ENCODE measurements around the gene CTF1. TPM values are rescaled to one million over a fixed set of nuclear protein-coding genes. Genes with fewer than 3 reads are reported as not detected.
"Not testable (repeated sequence)": the region's sequence is repeated elsewhere in the genome, so short reads cannot be mapped to it uniquely, and the experiment has no call there.

CTF1 gene
- total and polyA plus RNA-seq, 4 donors = 3.3 to 9.8 (median 5.2) TPM

DNA sequence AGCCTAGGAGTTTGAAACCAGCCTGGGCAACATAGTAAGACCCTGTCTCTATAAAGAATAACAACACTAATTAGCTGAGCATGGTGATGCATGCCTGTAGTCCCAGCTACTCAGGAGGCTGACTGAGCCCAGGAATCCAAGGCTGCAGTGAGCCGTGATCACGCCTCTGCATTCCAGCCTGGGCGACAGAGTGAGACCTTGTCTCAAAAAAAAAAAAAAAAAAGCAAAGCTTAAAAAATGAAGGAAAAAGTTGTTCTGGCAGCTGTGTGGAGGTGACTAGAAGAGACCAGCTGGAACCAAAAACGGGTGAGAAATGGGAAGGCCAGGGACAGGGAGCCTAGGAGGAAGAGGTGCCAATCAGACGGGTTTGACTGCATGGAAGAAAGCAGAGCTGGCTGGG is 6.7 kb upstream of the CTF1 start:
- no peak overlapping the region for H3K27ac ChIP-seq (ENCODE audit: low read depth in 1 of 2, low read length in 1 of 2)
- TF ChIP-seq, protein P1, sequence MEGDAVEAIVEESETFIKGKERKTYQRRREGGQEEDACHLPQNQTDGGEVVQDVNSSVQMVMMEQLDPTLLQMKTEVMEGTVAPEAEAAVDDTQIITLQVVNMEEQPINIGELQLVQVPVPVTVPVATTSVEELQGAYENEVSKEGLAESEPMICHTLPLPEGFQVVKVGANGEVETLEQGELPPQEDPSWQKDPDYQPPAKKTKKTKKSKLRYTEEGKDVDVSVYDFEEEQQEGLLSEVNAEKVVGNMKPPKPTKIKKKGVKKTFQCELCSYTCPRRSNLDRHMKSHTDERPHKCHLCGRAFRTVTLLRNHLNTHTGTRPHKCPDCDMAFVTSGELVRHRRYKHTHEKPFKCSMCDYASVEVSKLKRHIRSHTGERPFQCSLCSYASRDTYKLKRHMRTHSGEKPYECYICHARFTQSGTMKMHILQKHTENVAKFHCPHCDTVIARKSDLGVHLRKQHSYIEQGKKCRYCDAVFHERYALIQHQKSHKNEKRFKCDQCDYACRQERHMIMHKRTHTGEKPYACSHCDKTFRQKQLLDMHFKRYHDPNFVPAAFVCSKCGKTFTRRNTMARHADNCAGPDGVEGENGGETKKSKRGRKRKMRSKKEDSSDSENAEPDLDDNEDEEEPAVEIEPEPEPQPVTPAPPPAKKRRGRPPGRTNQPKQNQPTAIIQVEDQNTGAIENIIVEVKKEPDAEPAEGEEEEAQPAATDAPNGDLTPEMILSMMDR (IDR thresholded peaks at IDR 0.05; ENCODE audit: control extremely low read depth, extremely low read depth) = no peak
- peaks cover 4 to 35% (median 34%) of the 10 kb centered on the region in 4 donors for H3K36me3 ChIP-seq (ENCODE audit: control insufficient read depth in 4 of 4, insufficient read depth in 4 of 4, low read length in 4 of 4)
- H3K4me3 ChIP-seq = no peak overlapping the region
- no peaks in the 10 kb centered on the region for H3K27me3 ChIP-seq (ENCODE audit: control insufficient read depth in 3 of 3, insufficient read depth in 3 of 3, low read length in 2 of 3)
- H3K4me1 ChIP-seq (ENCODE audit: control insufficient read depth in 5 of 5, insufficient read depth in 5 of 5, low read length in 5 of 5) = peaks cover 5 to 15% (median 10%) of the 10 kb centered on the region in 5 donors
- ATAC-seq (ENCODE audit: insufficient read depth, low FRiP score) (no peak), DNase-seq (no peak)
- H3K9ac ChIP-seq (ENCODE audit: insufficient read depth in 1 of 2, low read length in 2 of 2) = no peak overlapping the region
- 85 to 89% methylated on average over 5 of the region's 5 CpGs for WGBS, 2 donors
- H3K9me3 ChIP-seq (ENCODE audit: control insufficient read depth in 4 of 4, insufficient read depth in 3 of 4, low read length in 3 of 4) = peaks cover 0 to 3% (median 0%) of the 10 kb centered on the region in 4 donors

DNA sequence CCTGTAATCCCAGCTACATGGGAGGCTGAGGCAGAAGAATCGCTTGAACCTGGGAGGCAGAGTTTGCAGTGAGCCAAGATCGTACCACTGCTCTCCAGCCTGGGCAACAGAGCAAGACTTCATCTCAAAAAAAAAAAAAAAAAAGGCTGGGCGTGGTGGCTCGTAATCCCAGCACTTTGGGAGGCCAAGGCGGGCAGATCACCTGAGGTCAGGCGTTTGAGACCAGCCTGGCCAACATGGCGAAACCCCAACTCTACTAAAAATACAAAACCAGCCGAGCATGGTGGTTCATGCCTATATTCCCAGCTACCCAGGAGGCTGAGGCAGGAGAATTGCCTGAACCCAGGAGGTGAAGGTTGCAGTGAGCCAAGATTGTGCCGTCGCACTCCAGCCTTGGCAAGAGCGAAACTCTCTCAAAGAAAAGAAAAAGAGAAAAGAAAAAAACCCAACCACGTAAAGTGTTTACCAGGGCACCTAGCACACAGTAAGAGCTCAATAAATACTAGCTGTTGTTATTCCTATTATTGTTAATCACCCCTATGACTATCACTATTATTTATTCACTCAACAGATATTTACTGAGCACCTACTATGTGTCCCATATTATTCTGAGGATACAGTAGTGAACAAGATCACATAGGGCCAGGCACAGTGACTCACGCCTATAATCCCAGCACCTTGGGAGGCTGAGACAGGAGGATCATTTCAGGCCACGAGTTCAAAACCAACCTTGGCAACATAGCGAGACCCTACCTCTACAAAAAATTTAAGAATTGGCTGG is 5.2 kb upstream of the CTF1 start:
- H3K9ac ChIP-seq (ENCODE audit: insufficient read depth in 1 of 2, low read length in 2 of 2); H3K27me3 ChIP-seq (ENCODE audit: control insufficient read depth in 3 of 3, insufficient read depth in 3 of 3, low read length in 2 of 3); H3K27ac ChIP-seq (ENCODE audit: low read depth in 1 of 2, low read length in 1 of 2); ATAC-seq (ENCODE audit: insufficient read depth, low FRiP score); H3K9me3 ChIP-seq (ENCODE audit: control insufficient read depth in 4 of 4, insufficient read depth in 3 of 4, low read length in 3 of 4); DNase-seq; H3K4me3 ChIP-seq: not testable (repeated sequence)
- 90 to 95% methylated on average over 14 to 15 of the region's 15 CpGs for WGBS, 2 donors
- peaks cover 4 to 26% (median 24%) of the 10 kb centered on the region in 4 donors for H3K36me3 ChIP-seq (ENCODE audit: control insufficient read depth in 4 of 4, insufficient read depth in 4 of 4, low read length in 4 of 4)
- H3K4me1 ChIP-seq (ENCODE audit: control insufficient read depth in 5 of 5, insufficient read depth in 5 of 5, low read length in 5 of 5) = peaks cover 9 to 30% (median 19%) of the 10 kb centered on the region in 5 donors

DNA sequence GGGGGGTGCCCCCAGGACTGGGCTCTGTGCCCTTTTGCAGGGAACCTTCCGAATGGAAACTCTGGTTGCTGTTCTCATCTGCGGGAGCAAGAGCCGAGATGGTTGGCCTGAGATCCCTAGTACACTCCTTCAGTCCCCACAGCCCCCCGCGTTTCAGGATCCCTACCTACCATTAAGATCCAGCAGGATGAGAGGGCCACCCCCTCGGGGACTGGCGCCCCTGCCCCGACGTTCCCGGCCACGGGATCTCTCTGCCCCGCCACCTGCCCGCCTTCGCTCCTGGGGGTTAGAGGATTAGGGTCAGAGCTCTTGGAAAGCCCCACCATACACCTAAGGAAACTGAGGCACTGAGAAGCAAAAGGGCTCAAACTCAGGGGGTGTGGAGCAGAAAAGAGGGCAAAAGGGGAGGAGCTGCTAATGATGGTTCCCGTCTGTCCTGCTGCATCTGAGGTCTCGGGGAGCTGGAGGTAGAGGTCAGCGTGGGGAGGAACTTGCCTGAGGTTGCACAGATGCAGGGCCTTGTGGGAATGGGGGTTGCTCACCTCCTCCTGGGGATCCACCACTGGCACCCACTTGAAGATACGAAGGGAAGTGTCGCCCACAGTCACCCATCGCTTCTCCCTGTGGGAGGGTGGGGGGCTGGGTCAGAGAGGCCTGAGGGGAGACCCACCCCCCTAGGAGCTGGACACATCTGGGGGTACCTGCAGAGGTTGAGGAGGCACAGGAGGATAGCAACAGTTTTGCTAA is 3.6 kb upstream of the CTF1 start:
- Histone ChIP-seq H3K4me3 (peak overlapping the region; percentile 81), H3K36me3 (ENCODE audit: control insufficient read depth in 4 of 4, insufficient read depth in 4 of 4, low read length in 4 of 4) (peaks cover 4 to 20% (median 17%) of the 10 kb centered on the region in 4 donors), H3K27me3 (ENCODE audit: control insufficient read depth in 3 of 3, insufficient read depth in 3 of 3, low read length in 2 of 3) (no peaks in the 10 kb centered on the region), H3K27ac (ENCODE audit: low read depth in 1 of 2, low read length in 1 of 2) (peak overlapping the region in 1 of 2 donors; percentile 94), H3K4me1 (ENCODE audit: control insufficient read depth in 5 of 5, insufficient read depth in 5 of 5, low read length in 5 of 5) (peaks cover 9 to 34% (median 21%) of the 10 kb centered on the region in 5 donors), H3K9ac (ENCODE audit: insufficient read depth in 1 of 2, low read length in 2 of 2) (peak overlapping the region; percentile 76 to 86), H3K9me3 (ENCODE audit: control insufficient read depth in 4 of 4, insufficient read depth in 3 of 4, low read length in 3 of 4) (peaks cover 0 to 3% (median 0%) of the 10 kb centered on the region in 4 donors)
- TF ChIP-seq, protein P1 (IDR thresholded peaks at IDR 0.05; ENCODE audit: control extremely low read depth, extremely low read depth) = no peak
- DNase-seq = no peak
- 63 to 65% methylated on average over 20 of the region's 20 CpGs for WGBS, 2 donors
- ATAC-seq (ENCODE audit: insufficient read depth, low FRiP score) = no peak

DNA sequence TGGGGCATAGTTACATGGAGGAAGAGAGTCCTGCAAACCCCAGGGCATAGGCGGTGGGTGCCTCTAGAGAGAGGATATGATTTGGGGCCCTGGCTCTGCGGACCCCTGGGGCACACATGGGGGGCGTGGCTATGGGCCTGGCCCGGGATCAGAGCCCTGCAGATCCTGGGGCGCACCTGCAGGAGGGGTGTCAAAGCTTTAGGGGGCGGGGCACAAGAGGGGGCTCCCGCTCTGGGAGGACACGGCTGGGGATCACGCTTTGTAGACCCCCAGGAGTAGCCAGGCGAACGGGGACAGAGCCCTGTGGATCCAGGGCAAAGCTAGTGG is 3.0 kb upstream of the CTF1 start:
- Histone ChIP-seq H3K27ac (ENCODE audit: low read depth in 1 of 2, low read length in 1 of 2) (peak overlapping the region; percentile 90 to 94), H3K9ac (ENCODE audit: insufficient read depth in 1 of 2, low read length in 2 of 2) (peak overlapping the region; percentile 76 to 86), H3K27me3 (ENCODE audit: control insufficient read depth in 3 of 3, insufficient read depth in 3 of 3, low read length in 2 of 3) (no peaks in the 10 kb centered on the region), H3K36me3 (ENCODE audit: control insufficient read depth in 4 of 4, insufficient read depth in 4 of 4, low read length in 4 of 4) (peaks cover 4 to 18% (median 14%) of the 10 kb centered on the region in 4 donors), H3K4me1 (ENCODE audit: control insufficient read depth in 5 of 5, insufficient read depth in 5 of 5, low read length in 5 of 5) (peaks cover 9 to 34% (median 21%) of the 10 kb centered on the region in 5 donors), H3K9me3 (ENCODE audit: control insufficient read depth in 4 of 4, insufficient read depth in 3 of 4, low read length in 3 of 4) (peaks cover 0 to 3% (median 0%) of the 10 kb centered on the region in 4 donors), H3K4me3 (peak overlapping the region; percentile 81)
- DNase-seq (no peak), ATAC-seq (ENCODE audit: insufficient read depth, low FRiP score) (no peak)
- TF ChIP-seq, protein P1 (IDR thresholded peaks at IDR 0.05; ENCODE audit: control extremely low read depth, extremely low read depth) = no peak
- 1 to 2% methylated on average over 9 to 11 of the region's 11 CpGs for WGBS, 2 donors

All from lung (tissue), 12 donors.